ENCODE data around the gene SST. TPM values are rescaled to one million over a fixed set of nuclear protein-coding genes. Genes with fewer than 3 reads are reported as not detected.

Gene SST
- total RNA-seq, 1 experiment from 2014 or later, result not detected

DNA sequence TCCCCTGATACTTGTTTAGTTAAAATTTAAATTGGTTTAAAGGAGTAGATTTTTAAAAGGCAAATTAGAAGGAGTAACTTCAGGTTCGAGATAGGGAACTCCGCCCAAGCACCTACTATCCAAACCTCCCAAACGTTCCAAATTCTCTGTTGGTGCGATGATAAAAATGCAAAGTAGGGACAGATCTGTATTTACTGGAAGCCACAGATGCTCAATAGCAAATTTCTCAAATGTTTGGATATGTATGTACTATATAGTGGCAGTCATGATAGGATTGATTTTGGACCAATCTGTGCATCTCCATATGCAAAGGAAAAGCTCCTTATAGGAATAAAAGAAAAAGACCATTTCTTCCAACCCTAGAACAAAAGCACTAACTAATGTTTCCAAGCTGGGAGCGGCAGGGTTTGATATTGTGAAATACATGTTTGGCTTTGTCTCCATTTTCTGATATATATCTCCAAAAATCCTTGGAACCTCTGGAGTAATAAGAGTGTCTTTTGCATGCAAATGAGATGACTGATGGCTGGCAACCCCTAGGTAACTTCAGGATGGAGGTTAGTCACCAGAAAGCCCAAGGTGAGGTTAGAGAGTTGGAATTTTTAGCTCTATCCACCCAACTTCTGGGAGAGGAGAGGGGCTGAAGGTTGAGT lies 16.6 kb upstream of the SST start:
- Mint-ChIP-seq H3K4me1 (ENCODE audit: low read depth, unreplicated experiment) (no peaks in the 10 kb centered on the region), H3K36me3 (ENCODE audit: insufficient read depth, unreplicated experiment) (no peaks in the 10 kb centered on the region), H3K4me3 (ENCODE audit: unreplicated experiment) (no peak overlapping the region), H3K27ac (ENCODE audit: unreplicated experiment) (no peak overlapping the region), H3K27me3 (ENCODE audit: insufficient read depth, unreplicated experiment) (peaks cover 10% of the 10 kb centered on the region), H3K9me3 (ENCODE audit: unreplicated experiment) (peaks cover 28% of the 10 kb centered on the region)
- POLR2A ChIA-PET, result no interaction called here
- H3K4me1 ChIP-seq, result no peaks in the 10 kb centered on the region
- no peaks in the 10 kb centered on the region for H3K36me3 ChIP-seq (ENCODE audit: control insufficient read depth, insufficient read depth, low read length)
- no TSS peak for BruUV-seq (replicated peaks)
- no peak overlapping the region for H3K4me3 ChIP-seq (ENCODE audit: low read depth, low read length)
- DNase-seq, result no peak
- TF ChIP-seq, protein P1, sequence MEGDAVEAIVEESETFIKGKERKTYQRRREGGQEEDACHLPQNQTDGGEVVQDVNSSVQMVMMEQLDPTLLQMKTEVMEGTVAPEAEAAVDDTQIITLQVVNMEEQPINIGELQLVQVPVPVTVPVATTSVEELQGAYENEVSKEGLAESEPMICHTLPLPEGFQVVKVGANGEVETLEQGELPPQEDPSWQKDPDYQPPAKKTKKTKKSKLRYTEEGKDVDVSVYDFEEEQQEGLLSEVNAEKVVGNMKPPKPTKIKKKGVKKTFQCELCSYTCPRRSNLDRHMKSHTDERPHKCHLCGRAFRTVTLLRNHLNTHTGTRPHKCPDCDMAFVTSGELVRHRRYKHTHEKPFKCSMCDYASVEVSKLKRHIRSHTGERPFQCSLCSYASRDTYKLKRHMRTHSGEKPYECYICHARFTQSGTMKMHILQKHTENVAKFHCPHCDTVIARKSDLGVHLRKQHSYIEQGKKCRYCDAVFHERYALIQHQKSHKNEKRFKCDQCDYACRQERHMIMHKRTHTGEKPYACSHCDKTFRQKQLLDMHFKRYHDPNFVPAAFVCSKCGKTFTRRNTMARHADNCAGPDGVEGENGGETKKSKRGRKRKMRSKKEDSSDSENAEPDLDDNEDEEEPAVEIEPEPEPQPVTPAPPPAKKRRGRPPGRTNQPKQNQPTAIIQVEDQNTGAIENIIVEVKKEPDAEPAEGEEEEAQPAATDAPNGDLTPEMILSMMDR (IDR thresholded peaks at IDR 0.05; ENCODE audit: insufficient read depth in 1 of 2, low read depth in 1 of 2, low read length in 1 of 2, severe bottlenecking in 1 of 2, unreplicated experiment in 1 of 2), result no peak
- CTCF ChIA-PET, result no interaction called here
- peaks cover 14% of the 10 kb centered on the region for H3K9me3 ChIP-seq
- H3K27me3 ChIP-seq (replicated peaks; ENCODE audit: control insufficient read depth, insufficient read depth, low read length), result no peaks in the 10 kb centered on the region; the same call in none of the 2 replicates
- intact Hi-C loops (cut with micrococcal nuclease; ENCODE audit: unreplicated experiment), result no loop called here

DNA sequence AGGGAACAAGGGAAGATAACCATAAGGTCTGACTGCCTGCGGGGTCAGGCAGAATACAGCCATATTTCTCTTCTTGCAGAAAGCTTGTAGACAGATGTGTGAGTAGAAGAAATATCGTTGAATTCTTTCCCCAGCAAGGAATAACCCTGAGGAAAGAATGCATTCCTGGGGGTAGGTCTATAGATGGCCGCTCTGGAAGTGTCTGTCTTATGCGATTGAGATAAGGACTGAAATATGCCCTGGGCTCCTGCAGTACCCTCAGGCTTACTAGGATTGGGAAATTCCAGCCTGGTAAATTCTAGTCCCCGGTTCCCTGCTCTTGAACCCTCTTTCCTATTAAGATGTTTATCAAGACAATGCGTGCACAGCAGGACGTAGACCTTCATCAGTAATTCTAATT lies 15.8 kb upstream of the SST start:
- no TSS peak for BruUV-seq (replicated peaks)
- CTCF ChIA-PET, result no interaction called here
- intact Hi-C loops (cut with micrococcal nuclease; ENCODE audit: unreplicated experiment), result no loop called here

DNA sequence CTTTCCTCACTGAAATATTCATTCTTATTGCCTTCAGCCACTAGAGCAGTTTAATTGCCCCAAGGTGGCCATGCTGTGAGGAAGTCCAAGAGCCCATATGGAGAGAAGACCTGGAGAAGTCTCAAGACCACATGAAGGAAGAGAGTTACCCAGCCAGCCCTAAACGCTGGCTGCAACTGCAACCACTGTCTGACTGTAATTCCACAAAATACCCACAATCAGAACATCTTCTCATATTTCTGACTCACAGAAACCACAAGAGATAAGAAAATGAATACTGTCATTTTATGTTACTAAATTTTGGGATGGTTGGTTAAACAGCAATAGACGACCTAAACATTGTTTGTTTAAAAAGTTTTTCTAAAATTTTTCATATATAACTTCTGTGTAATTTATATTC lies 14.7 kb upstream of the SST start:
- no peak overlapping the region for H3K27ac Mint-ChIP-seq (ENCODE audit: unreplicated experiment)
- TF ChIP-seq, protein P1 (IDR thresholded peaks at IDR 0.05; ENCODE audit: insufficient read depth in 1 of 2, low read depth in 1 of 2, low read length in 1 of 2, severe bottlenecking in 1 of 2, unreplicated experiment in 1 of 2), result no peak
- no peaks in the 10 kb centered on the region for H3K4me1 ChIP-seq
- no peaks in the 10 kb centered on the region for H3K4me1 Mint-ChIP-seq (ENCODE audit: low read depth, unreplicated experiment)
- no TSS peak for BruUV-seq (replicated peaks)
- H3K4me3 Mint-ChIP-seq (ENCODE audit: unreplicated experiment), result no peak overlapping the region
- ChIA-PET POLR2A (no interaction called here), CTCF (no interaction called here)
- no peak overlapping the region for H3K4me3 ChIP-seq (ENCODE audit: low read depth, low read length)
- H3K36me3 ChIP-seq (ENCODE audit: control insufficient read depth, insufficient read depth, low read length), result no peaks in the 10 kb centered on the region
- DNase-seq, result no peak
- peaks cover 28% of the 10 kb centered on the region for H3K9me3 Mint-ChIP-seq (ENCODE audit: unreplicated experiment)
- peaks cover 7% of the 10 kb centered on the region for H3K27me3 Mint-ChIP-seq (ENCODE audit: insufficient read depth, unreplicated experiment)
- H3K9me3 ChIP-seq, result peaks cover 14% of the 10 kb centered on the region
- H3K27me3 ChIP-seq (replicated peaks; ENCODE audit: control insufficient read depth, insufficient read depth, low read length), result no peaks in the 10 kb centered on the region; the same call in none of the 2 replicates
- intact Hi-C loops (cut with micrococcal nuclease; ENCODE audit: unreplicated experiment), result no loop called here
- H3K36me3 Mint-ChIP-seq (ENCODE audit: insufficient read depth, unreplicated experiment), result no peaks in the 10 kb centered on the region

More for the DNA sequence above, 15.8 kb upstream of the SST start:
- H3K4me3 ChIP-seq (ENCODE audit: low read depth, low read length), result no peak overlapping the region
- no peak overlapping the region for H3K4me3 Mint-ChIP-seq (ENCODE audit: unreplicated experiment)
- no peaks in the 10 kb centered on the region for H3K4me1 Mint-ChIP-seq (ENCODE audit: low read depth, unreplicated experiment)
- H3K36me3 Mint-ChIP-seq (ENCODE audit: insufficient read depth, unreplicated experiment), result no peaks in the 10 kb centered on the region
- no peak overlapping the region for H3K27ac Mint-ChIP-seq (ENCODE audit: unreplicated experiment)
- H3K27me3 ChIP-seq (replicated peaks; ENCODE audit: control insufficient read depth, insufficient read depth, low read length), result no peaks in the 10 kb centered on the region; the same call in none of the 2 replicates
- POLR2A ChIA-PET, result no interaction called here
- peaks cover 14% of the 10 kb centered on the region for H3K9me3 ChIP-seq
- TF ChIP-seq, protein P1 (IDR thresholded peaks at IDR 0.05; ENCODE audit: insufficient read depth in 1 of 2, low read depth in 1 of 2, low read length in 1 of 2, severe bottlenecking in 1 of 2, unreplicated experiment in 1 of 2), result no peak
- peaks cover 28% of the 10 kb centered on the region for H3K9me3 Mint-ChIP-seq (ENCODE audit: unreplicated experiment)
- H3K36me3 ChIP-seq (ENCODE audit: control insufficient read depth, insufficient read depth, low read length), result no peaks in the 10 kb centered on the region
- peaks cover 7% of the 10 kb centered on the region for H3K27me3 Mint-ChIP-seq (ENCODE audit: insufficient read depth, unreplicated experiment)
- DNase-seq, result no peak
- no peaks in the 10 kb centered on the region for H3K4me1 ChIP-seq
